NCI-H2107 treated with DMSO at 0.1 percent for 48 hours (cell line): ENCODE data around the gene FNIP1.
A peak's percentile ranks its signal among the peaks of the same experiment; 100 is the strongest.
"Not testable (repeated sequence)": the region's sequence is repeated elsewhere in the genome, so short reads cannot be mapped to it uniquely, and the experiment has no call there.

Experiments used
- DNase-seq: peaks from one replicate; lab custom pipeline; 2025; ENCODE audit not compliant: unreplicated experiment; lab: John Stamatoyannopoulos, UW

FNIP1 gene

DNA sequence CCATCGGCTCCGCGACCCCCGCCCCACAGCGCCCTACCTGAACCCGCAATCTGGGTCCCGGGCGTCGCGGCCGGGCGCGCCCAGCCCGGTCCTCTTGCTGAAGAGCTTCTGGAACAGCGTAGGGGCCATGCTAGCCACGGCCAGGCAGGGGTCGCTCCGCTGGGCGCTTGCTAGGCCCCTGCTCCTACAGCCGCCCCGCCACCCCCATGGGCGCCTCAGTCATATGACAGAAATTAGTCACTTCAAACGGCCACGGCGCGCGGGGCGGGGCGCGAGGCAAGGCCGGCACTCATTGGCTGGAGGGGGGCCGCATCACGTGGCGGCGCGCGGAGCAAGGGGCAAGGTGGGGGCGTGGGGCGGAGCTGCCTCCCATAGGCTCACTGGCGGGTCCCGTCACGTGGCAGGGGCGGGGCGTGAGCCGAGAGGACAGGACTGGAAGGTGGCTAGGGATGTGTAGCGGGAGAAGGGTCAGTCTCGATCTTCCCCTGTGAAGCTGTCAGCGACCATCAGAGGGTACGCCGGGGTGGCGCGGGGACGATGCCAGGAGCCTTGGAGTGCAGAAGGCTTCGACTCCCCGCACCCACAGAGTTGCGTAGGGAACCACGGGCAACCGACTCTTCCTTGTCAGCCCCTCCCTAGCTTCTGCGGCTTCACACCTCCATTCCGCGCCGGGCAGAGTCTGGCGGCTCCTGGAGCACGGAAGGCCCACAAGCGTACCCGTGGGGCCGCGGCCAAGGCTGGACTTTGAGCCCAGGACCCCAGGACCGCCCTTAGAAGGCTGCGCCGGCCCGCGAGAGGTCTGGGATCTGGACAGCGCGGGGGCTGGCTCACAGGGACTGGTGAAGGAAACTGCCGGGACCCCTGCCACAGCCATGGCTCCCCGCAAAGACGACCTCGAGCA is at the start of gene FNIP1:
TSS of gene FNIP1 (minus strand) at position 225 of the 901 bp plus-strand sequence. CDS start at position 129, 96 bp downstream.
- DNase-seq: peak; percentile 67

DNA sequence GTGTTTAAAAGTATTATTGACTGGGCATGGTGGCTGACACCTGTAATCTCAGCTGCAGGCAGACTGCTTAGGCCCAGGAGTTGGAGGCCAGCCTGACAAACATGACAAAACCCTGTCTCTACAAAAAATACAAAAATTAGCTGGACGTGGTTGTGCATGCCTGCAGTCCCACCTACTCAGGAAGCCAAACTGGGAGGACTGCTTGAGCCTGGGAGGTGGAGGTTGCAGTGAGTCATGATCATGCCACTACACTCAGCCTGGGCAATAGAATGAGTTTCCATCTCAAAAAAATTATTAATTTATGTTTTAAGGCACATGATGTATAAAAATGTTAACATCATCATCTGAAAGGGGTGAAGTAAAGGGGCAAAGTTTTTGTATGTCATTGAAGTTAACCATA is 49.7 kb upstream of the FNIP1 start:
- no peak for DNase-seq

DNA sequence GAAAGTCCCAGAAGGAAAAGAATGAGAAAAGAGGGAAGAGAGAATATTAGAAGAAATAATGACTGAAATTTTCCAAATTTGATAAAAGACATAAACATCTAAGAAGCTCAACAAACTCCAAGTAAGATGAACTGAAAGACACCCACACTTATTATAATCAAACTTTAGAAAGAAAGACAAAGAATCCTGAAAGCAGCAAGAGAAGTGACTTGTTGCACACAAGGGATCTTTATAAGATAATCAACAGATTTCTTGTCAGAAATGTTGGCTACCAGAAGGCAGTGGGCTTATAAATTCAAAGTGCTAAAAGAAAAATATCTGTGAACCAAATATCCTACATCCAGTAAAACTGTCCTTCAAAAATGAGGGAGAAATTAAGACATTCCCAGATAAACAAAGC is 49.0 kb upstream of the FNIP1 start:
- no peak for DNase-seq

DNA sequence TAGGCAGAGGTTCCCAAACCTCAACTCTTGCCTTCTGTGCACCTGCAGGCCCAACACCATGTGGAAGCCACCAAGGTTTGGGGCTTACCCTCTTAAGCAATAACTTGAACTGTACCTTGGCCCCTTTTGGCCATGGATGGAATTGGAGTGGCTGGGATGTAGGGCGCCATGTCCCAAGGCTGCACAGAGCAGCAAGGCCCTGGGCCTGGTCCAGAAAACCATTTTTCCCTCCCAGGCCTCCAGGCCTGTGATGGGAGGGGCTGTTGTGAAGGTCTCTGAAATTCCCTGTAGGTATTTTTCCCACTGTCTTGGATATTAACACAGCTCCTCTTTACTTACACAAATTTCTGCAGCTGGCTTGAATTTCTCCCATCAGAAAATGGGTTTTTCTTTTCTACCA is 46.2 kb upstream of the FNIP1 start:
- not testable (repeated sequence) for DNase-seq

DNA sequence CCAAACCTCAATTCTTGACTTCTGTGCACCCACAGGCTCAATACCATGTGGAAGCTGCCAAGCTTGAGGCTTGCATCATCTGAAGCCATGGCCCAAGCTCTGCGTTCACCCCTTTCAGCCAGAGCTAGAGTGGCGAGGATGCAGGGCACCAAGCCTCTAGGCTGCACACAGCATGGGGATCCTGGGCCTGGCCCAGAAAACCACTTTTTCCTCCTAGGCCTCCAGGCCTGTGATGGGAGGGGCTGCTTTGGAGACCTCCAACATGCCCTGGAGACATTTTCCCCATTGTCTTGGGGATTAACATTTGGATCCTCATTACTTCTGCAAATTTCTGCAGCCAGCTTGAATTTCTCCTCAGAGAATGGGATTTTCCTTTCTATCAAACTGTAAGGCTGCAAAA is 35.9 kb upstream of the FNIP1 start:
- not testable (repeated sequence) for DNase-seq

DNA sequence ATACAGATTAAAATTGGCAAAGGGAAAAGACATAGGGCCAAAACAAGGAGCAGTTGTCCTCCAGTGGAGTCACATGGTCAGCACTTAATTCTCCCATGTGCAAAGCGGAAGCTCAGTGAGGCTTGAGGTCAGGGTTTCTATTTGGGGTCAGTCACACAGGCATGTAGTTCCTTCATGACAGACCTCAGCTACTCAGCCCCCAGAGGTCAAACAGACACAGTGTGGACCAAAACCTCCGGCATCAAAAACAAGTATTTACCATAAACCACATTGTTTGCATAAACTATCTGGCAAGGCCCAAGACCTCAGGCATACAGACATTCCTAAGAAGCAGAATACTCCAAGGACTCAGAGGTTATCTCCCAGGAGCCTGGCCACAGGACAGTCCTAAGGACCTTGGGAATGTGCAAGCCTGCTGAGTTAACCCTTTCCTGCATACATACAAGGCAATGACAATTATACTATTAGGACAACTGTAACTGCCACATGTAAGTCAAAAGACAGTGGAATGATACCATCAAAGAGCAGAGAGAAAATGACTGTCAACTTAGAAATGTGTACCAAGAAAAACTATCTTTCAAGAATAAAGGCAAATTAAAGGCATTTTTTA is 28.7 kb upstream of the FNIP1 start:
- DNase-seq: no peak

DNA sequence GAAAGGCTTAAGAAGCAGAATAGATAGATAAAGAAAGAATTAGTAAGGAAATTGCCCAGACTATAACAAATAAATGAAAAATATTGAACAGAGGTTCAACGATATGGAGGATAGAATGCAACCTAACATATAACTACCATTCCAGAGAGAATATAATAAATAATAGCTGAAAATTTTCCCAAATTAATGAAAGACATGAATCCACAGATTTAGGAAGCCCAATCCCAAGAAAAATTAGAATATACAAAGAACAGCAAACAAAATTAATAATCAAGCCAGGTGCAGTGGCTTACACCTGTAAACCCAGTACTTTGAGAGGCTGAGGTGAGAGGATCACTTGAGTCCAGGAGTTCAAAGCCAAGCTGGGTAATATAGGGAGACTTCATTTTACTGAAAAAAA is 27.8 kb upstream of the FNIP1 start:
- DNase-seq: no peak

DNA sequence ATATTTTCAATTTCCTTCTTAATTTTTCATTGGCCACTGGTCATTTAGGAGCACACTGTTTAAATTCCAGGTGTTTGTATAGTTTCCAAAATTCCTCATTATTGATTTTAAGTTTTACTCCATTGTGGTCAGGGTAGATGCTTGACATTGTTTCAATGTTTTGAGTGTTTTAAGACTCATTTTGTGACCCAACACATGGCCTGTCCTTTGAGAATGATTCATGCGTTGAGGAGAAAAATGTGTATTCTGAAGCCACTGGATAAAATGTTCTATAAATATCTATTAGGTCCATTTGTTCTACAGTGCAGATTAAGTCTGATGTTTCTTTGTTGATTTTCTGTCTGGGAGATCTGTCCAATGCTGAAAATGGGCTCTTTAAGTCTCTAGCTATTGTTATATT is 24.4 kb upstream of the FNIP1 start:
- no peak for DNase-seq

DNA sequence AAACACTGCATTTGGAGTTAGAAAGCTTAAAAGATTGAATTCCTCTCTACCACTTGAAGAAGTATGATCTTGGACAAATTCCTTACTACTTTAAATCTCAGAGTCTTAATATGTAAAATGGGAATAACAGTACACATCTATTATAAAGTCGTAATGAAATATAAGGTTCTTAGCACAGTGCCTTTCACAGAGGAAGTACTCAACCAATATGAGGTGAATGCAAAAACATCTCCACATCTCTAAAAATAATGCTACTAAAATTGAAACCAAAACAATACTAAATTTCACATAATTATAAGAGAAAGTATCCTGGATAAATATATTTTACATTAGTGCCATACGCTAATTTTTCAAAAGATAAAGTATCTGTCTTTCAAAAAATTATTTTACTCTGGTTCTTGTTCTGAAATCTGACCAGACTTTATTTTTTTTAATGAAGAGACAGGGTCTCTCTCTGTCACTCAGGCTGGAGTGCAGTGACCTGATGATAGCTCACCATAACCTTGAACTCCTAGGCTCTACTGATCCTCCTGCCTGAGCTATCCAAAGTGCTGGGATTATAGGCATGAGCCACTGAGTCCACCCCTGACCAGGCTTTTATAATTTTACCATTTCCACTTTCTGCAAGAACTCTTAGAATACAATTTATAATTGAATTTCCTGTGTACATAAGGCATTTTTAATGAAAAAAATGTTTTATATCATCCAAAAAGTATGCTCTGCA is 21.3 kb upstream of the FNIP1 start:
- DNase-seq: no peak

DNA sequence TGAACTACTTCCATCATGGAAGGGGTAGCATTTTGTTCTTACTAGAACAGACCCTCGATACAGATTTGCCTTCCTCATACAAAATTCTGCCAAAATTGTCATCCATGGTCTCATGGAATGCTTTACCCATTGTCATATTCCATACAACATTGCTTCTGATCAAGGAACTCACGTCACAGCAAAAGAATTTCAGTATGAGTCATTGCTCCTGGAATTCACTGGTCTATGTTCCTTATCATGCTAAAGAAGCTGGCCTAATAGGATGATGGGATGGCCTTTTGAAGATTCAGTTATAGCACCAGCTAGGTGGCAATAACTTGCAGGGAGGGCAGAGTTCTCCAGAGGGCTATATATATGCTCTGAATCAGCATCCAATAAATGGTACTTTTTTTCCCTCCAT is 18.2 kb upstream of the FNIP1 start:
- no peak for DNase-seq

DNA sequence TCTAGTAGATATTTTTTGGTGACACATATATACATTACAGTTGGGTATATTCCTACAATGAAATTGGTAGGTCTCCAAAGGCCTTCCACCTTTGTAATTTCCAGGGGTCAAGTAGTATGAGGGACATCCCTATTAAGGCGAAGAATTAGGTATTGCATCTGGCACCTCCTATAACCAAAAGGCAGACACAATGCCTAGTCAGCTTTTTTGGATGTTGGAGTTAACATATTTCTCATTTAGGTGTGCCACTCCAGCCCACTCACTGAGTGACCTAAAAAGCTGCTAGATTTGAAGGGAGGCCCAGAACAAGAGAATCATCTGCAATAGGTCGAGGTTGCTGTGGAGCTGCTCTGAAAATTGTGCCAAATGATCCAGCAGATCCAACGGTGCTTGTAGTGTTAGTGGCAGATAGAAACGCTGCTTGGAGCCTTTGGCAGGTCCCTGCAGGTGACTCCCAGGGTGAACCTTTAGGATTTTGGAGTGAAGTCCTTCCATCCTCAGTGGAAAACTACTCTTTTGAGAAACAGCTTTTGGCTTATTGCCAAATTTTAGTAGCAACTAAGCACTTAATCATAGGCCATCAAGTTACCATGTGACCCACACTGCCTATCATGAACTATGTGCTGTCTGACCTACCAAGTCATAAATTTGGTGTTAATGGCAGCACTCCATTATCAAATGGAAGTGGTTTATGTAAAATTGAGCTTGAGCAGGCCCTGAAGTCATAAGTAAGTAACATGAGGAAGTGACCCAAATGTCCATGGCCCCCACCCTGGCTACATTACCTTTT is 15.7 kb upstream of the FNIP1 start:
- DNase-seq: no peak

DNA sequence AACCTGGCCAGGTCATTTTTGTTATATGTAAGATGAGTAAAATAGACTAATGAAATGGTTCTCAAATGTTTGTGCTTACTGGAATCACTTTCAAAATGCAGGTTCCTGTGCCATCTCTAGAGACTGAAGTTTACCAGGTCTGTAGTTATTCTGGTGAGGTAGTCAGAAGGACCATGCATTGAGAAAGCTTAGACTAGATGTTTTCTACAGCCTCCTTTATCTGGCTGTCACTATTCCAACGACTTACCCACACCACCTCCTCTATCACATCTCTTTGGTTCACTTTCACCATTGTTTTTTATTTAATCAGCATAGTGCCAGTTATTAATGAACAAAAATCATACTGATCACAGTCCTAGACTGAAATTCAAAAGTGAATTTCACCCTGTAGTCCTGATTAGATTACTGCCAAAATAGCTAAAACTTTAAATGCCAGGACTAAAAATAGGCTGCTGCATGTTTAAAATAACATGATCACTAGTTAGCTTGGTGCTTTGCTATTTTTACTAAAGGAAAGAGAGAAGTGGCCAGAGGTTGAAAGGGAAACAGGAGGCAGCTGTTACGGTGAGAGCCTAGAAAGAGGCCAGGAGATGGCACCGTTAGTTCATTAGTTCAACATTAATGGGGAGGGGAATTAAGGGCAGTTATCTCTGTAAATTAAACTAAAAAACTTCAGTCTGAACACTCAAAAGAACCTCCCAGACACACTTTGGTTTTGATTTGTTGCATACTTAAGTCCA is 13.9 kb upstream of the FNIP1 start:
- DNase-seq: no peak

DNA sequence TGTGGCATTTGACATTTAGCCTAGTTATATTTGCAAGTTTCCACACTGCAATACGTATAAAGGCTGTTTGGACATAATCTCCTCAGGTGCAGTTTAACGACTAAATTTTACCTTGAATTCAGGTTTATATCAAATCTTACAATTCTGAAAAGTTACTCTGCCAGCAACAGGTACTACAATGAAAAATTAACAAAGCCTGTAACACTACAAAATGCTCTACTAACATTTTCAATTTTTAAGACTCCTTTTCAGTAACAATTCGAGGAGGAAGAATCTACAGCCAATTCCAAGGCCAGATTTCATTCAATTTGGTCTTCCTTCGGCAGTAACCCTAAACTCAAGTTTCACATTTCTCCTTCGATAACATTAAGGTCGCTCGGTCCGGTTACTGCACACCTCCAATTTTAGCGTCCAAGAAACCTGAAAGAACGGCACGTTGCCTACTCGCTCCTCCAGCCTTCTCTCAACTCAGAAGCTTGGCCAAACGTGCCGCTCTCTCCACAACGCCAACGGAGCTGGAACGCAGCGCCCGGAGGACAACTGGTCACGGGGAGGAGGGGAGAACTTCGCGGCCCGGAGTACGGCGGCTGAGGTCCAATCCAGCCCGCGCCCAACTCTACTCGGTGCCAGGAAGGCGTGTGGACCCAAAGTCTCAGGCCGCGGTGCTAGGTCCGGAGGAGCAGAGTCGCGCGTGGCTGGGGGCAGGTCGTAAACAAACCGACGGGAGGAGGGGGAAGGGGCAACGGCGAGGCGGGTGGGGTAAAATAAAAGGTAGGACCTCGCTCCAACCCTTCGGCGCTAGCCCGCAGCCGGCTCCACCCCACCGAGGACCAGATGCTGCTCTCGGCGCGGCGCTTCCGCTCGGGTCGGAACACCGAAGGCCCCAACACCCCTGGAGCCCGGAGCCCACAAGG is 681 bp downstream of the FNIP1 start:
- no peak for DNase-seq

DNA sequence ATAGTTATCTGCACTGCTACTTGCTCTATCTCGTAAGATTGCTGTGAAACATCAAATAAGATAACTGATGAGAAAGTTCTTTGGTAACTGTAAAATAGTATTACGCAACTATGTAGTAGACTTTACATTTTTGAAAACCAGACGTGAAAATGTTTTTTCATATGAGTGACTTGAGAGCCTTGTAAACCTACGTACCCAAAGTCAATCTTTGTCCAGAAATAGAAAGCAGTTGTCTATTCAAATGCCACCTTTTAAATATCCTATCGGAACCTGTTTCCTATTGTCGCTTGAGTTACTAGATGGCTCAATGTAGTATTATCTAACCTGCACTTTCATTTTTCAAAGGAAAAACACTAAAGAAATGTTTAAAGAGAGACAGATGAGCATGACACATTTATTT is 1.6 kb downstream of the FNIP1 start:
- no peak for DNase-seq

DNA sequence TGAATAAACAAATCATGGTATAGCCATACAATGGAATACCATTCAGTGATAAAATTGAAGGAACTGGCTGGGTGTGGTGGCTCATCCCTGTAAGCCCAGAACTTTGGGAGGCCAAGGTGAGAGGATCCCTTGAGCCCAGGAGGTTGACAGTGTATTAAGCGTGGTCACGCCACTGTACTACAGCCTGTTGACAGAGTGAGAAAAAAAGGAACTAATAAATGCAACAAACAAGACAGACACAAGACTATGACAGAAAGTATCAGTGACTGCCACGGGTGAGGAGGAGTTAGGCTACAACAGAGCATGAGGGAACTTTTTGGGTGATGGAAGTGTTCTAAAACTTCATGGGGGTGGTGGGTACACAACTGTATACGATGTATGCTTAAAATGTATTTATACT is 2.2 kb downstream of the FNIP1 start:
- DNase-seq: no peak

DNA sequence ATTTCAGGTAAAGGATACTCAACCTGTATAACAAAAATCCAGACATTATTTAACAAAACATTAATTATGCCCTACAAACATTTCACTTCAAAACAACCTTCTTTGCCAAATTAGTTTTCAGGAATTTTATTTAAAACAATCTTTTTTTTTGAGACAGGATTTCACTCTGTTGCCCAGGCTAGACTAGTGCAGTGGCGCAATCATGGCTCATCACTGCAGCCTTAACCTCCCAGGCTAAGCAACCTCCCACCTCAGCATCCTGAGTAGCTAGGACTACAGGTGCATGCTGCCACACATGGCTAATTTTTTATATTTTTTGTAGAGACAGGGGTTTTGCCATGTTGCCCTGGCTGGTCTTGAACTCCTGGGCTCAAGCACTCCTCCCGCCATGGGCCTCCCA is 3.9 kb downstream of the FNIP1 start:
- no peak for DNase-seq

DNA sequence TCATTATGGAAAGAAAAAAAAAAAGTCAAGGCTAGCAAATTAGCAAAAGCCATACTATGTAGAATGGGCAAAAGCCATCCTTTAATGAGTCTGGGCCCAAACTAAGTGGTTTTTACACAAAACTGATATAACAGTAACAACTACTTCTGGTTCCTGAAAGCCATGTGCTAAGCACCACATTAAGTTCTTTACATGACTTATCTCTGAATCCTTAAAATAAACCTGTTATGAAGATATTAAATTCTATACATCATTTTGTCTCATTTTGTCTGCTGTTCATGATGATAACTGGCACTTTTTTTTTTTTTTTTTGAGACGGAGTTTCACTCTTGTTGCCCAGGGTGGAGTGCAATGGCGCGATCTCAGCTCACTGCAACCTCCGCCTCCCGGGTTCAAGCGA is 5.0 kb downstream of the FNIP1 start:
- no peak for DNase-seq

DNA sequence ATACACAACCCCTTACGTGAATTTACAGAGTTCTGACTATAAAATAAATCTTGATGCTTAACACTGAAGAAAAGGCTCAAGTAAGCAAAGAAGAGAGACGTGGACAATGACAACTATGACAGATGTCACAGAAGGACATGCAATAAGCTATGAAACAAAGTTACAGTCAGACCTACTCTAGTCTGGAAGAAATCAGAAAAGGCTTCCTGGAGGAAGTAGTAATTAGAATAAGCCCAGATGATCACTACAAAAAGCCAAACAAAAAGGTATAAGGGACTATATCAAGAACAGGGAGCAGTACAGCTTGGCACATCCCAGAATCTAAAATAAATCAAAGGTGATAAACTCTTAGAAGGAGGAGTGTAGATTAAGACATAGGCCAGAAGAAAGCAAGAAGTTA is 6.3 kb downstream of the FNIP1 start:
- no peak for DNase-seq

DNA sequence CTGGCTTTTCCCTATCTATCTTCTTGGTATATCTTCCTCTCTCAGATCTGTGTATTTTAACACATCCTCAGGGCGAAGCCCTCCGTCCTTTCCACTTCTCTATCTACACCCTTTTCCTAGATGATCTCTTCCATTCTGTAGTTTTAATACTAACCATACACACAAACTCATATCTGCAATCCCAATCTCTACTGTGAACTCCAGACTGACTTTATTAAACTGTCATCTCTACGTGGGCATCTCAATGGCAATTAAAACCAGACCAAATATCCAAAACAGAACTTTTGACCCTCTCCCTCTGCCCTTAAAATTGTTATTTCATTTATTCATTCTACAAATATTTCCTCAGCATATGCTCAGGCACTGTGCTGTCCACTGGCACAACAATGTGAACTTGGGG is 7.1 kb downstream of the FNIP1 start:
- DNase-seq: no peak
